Panc1 (cell line): Measurements from ENCODE around the gene CNNM2.

Experiments used
- POLR2AphosphoS5 ChIP-seq: IDR thresholded peaks from 2 replicates; pipeline ENCODE4 v1.6.1; 2012; ENCODE audit warnings: mild to moderate bottlenecking, low read depth, low read length, moderate library complexity
- SIN3A ChIP-seq: IDR thresholded peaks from 2 replicates; pipeline ENCODE4 v1.6.1; 2012; ENCODE audit warnings: low read depth, mild to moderate bottlenecking, low read length, moderate library complexity, borderline replicate concordance; ENCODE audit not compliant: insufficient read depth
- TCF7L2 ChIP-seq: IDR thresholded peaks from 2 replicates; pipeline ENCODE4 v1.6.1; 2011; ENCODE audit warnings: mild to moderate bottlenecking, low read depth, low read length, inconsistent platforms
- TF ChIP-seq, protein P1 (sequence below): fragments of 450-650 bp; IDR thresholded peaks from 2 replicates; pipeline ENCODE4 v1.5.1; 2017; ENCODE audit warnings: mild to moderate bottlenecking
- TF ChIP-seq, protein P2 (sequence below), 2 experiments: IDR thresholded peaks; 2 replicates each; pipeline ENCODE4 v1.6.1; 2011 to 2012; ENCODE audit warnings: low read depth in 2 of 2, control low read depth in 1 of 2, low read length in 1 of 2, mild to moderate bottlenecking in 1 of 2, moderate library complexity in 1 of 2; ENCODE audit not compliant: insufficient read depth in 1 of 2

DNA sequence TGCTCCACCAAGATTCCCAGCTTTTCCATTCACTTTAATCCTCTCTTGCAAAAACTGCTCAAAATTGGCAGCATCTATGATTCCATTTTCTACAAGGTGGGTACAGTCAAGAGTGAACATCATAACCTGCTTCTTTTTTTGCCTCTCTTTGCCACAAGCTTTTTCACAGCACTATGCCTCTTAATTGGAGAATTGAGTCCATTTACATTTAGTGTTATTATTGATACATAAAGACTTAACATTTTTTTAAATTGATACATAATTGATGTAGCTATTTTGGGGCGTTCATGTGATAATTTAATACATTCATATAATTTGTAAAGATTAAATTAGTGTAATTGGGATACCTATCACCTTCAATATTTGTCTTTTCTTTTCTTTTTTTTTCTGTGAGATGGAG is 30.0 kb upstream of the CNNM2 start:
- TF ChIP-seq, protein P1, sequence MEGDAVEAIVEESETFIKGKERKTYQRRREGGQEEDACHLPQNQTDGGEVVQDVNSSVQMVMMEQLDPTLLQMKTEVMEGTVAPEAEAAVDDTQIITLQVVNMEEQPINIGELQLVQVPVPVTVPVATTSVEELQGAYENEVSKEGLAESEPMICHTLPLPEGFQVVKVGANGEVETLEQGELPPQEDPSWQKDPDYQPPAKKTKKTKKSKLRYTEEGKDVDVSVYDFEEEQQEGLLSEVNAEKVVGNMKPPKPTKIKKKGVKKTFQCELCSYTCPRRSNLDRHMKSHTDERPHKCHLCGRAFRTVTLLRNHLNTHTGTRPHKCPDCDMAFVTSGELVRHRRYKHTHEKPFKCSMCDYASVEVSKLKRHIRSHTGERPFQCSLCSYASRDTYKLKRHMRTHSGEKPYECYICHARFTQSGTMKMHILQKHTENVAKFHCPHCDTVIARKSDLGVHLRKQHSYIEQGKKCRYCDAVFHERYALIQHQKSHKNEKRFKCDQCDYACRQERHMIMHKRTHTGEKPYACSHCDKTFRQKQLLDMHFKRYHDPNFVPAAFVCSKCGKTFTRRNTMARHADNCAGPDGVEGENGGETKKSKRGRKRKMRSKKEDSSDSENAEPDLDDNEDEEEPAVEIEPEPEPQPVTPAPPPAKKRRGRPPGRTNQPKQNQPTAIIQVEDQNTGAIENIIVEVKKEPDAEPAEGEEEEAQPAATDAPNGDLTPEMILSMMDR, result no peak
- TF ChIP-seq POLR2AphosphoS5 (no peak), SIN3A (no peak), TCF7L2 (no peak)
- TF ChIP-seq, protein P2, sequence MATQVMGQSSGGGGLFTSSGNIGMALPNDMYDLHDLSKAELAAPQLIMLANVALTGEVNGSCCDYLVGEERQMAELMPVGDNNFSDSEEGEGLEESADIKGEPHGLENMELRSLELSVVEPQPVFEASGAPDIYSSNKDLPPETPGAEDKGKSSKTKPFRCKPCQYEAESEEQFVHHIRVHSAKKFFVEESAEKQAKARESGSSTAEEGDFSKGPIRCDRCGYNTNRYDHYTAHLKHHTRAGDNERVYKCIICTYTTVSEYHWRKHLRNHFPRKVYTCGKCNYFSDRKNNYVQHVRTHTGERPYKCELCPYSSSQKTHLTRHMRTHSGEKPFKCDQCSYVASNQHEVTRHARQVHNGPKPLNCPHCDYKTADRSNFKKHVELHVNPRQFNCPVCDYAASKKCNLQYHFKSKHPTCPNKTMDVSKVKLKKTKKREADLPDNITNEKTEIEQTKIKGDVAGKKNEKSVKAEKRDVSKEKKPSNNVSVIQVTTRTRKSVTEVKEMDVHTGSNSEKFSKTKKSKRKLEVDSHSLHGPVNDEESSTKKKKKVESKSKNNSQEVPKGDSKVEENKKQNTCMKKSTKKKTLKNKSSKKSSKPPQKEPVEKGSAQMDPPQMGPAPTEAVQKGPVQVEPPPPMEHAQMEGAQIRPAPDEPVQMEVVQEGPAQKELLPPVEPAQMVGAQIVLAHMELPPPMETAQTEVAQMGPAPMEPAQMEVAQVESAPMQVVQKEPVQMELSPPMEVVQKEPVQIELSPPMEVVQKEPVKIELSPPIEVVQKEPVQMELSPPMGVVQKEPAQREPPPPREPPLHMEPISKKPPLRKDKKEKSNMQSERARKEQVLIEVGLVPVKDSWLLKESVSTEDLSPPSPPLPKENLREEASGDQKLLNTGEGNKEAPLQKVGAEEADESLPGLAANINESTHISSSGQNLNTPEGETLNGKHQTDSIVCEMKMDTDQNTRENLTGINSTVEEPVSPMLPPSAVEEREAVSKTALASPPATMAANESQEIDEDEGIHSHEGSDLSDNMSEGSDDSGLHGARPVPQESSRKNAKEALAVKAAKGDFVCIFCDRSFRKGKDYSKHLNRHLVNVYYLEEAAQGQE (IDR thresholded peaks at IDR 0.05; ENCODE audit: insufficient read depth in 1 of 2, low read depth in 2 of 2, low read length in 1 of 2), result no peak
